ENCODE measurements around the gene GAS2L2.

DNA sequence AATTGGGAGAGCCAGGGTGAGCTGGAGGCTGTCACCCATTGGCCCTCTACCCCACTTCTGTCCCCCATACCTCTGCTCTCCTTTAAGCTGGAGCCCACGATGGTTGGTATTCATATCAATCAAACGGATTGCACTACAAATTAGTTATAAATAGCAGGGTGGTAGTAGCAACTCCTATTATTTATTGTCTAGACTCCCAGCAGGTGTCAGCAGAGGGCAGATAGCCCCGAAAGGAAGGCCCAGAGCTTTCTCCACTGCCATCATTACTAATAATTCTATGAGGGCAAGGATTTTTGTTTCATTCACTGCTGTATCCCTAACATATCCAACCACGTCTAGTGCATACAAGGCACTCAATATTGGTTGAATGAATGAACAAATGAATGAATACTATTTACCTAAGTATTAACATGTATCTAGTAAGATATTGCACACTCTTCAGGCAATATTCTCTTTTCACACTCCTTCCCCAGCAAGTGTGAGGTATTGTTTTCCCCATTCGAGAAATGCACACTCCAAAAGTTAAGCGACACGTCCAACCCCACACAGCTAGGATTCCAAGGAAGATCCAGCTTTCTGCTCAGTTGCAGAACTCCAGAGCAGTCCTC is 14.0 kb upstream of the GAS2L2 start:
- no peak for TF ChIP-seq EZH2 (IDR thresholded peaks at IDR 0.05; ENCODE audit: low read length, unreplicated experiment)
- TF ChIP-seq, protein P1, sequence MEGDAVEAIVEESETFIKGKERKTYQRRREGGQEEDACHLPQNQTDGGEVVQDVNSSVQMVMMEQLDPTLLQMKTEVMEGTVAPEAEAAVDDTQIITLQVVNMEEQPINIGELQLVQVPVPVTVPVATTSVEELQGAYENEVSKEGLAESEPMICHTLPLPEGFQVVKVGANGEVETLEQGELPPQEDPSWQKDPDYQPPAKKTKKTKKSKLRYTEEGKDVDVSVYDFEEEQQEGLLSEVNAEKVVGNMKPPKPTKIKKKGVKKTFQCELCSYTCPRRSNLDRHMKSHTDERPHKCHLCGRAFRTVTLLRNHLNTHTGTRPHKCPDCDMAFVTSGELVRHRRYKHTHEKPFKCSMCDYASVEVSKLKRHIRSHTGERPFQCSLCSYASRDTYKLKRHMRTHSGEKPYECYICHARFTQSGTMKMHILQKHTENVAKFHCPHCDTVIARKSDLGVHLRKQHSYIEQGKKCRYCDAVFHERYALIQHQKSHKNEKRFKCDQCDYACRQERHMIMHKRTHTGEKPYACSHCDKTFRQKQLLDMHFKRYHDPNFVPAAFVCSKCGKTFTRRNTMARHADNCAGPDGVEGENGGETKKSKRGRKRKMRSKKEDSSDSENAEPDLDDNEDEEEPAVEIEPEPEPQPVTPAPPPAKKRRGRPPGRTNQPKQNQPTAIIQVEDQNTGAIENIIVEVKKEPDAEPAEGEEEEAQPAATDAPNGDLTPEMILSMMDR (conservative IDR thresholded peaks at IDR 0.05; ENCODE audit: low read depth, low read length): peak; percentile 71
